Upper lobe of left lung (tissue), 4 donors: ENCODE measurements around the gene GPSM1.

Experiments used
- CTCF ChIP-seq, 6 experiments: fragments of 450-650 bp in 4 of 6; fragments of 200-600 bp in 2 of 6; sonication (generic) in 2 of 6; IDR thresholded peaks; one replicate each; pipeline ENCODE4 v1.5.1; 2016 to 2019; ENCODE audit warnings: antibody characterized with exemption in 6 of 6
- EP300 ChIP-seq, 4 donors: sonication (generic); formaldehyde crosslinking; IDR thresholded peaks; one replicate each; pipeline ENCODE4 v1.5.1; 2017; ENCODE audit warnings: antibody characterized with exemption in 4 of 4, control low read depth in 2 of 4
- POLR2A ChIP-seq, 4 donors: fragments of 450-650 bp; IDR thresholded peaks; one replicate each; pipeline ENCODE4 v1.5.1; 2016 to 2017; ENCODE audit warnings: antibody characterized with exemption in 4 of 4, mild to moderate bottlenecking in 2 of 4
- POLR2AphosphoS5 ChIP-seq, 2 donors: sonication (generic); formaldehyde crosslinking; IDR thresholded peaks; one replicate each; pipeline ENCODE4 v1.5.1; 2017; ENCODE audit warnings: antibody characterized with exemption in 2 of 2

GRCh38 chr9:136316271-136316751 is 11.0 kb upstream of the GPSM1 start:
- TF ChIP-seq CTCF (IDR thresholded peaks at IDR 0.05) (no peak), POLR2A (IDR thresholded peaks at IDR 0.05) (no peak), POLR2AphosphoS5 (IDR thresholded peaks at IDR 0.05) (no peak), EP300 (IDR thresholded peaks at IDR 0.05) (no peak)
